GM12878 (cell line): ENCODE data around the gene CFAP92. TPM values are rescaled to one million over a fixed set of nuclear protein-coding genes. Genes with fewer than 3 reads are reported as not detected.

Source experiments
- ATAC-seq: fragments of 200-7000 bp; cut with Tn5 transposase; 3 replicates; pipeline ENCODE4 v1.9.1; 2020; ENCODE audit warnings: mild to moderate bottlenecking, moderate library complexity
- BruUV-seq: library from RNA; stranded (reverse); fragments of 400-500 nt; replicated peaks from 2 replicates; lab custom pipeline; 2021; lab: Mats Ljungman, UMichigan
- CTCF ChIA-PET: fragments of 300-600 bp; sonication (Branson Sonifier 250); formaldehyde crosslinking; extraction: SDS; loops from one replicate; lab custom pipeline; 2021; ENCODE audit warnings: inconsistent platforms; lab: Yijun Ruan, JAX
- POLR2A ChIA-PET: fragments of 350-600 bp; formaldehyde crosslinking; extraction: SDS; loops from one replicate; lab custom pipeline; 2021; ENCODE audit warnings: inconsistent platforms; lab: Charles Lee
- RAD21 ChIA-PET: fragments of 300-600 bp; sonication (Branson Sonifier 250); formaldehyde crosslinking; loops from one replicate; lab custom pipeline; 2023; ENCODE audit warnings: antibody characterized with exemption; ENCODE audit not compliant: unreplicated experiment; lab: Charles Lee
- SMC1A ChIA-PET: fragments of 300-600 bp; sonication (Branson Sonifier 250); formaldehyde crosslinking; loops from one replicate; lab custom pipeline; 2023; ENCODE audit not compliant: unreplicated experiment, uncharacterized antibody; lab: Charles Lee
- DNase-seq: peaks from one replicate; pipeline ENCODE4 v3.0.0-alpha.2; 2011; ENCODE audit warnings: low read depth, low spot score
- FAIRE-seq: peaks from 3 replicates; lab custom pipeline; 2011; peaks lifted over from hg19 to GRCh38; lab: Jason Lieb, UNC
- H2AFZ ChIP-seq: 2 replicates; pipeline ENCODE4 v1.6.0; 2011; ENCODE audit warnings: low read depth, low read length, control low read depth; ENCODE audit not compliant: control insufficient read depth
- H3K27ac ChIP-seq: 2 replicates; pipeline ENCODE4 v1.5.1; 2011; ENCODE audit warnings: control low read depth; ENCODE audit not compliant: control insufficient read depth, insufficient read depth
- H3K27me3 ChIP-seq, 2 experiments: replicated peaks in 1 of 2; 2 replicates each; pipeline versions ENCODE4 v1.6.0 to v1.6.1; 2011; ENCODE audit warnings: low read length in 1 of 2; ENCODE audit not compliant: control insufficient read depth in 2 of 2, insufficient read depth in 2 of 2
- H3K36me3 ChIP-seq, 2 experiments: 2 replicates each; pipeline ENCODE4 v1.5.1; 2011; ENCODE audit warnings: low read length in 1 of 2; ENCODE audit not compliant: control insufficient read depth in 2 of 2, insufficient read depth in 2 of 2
- H3K4me1 ChIP-seq: 2 replicates; pipeline ENCODE4 v1.6.1; 2011; ENCODE audit warnings: mild to moderate bottlenecking, low read length, moderate library complexity, mixed read lengths; ENCODE audit not compliant: control insufficient read depth, insufficient read depth
- H3K4me2 ChIP-seq: 2 replicates; pipeline ENCODE4 v1.6.0; 2011; ENCODE audit warnings: control low read depth; ENCODE audit not compliant: control insufficient read depth, insufficient read depth
- H3K4me3 ChIP-seq: fragments of 200-600 bp; sonication (generic); 2 replicates; pipeline ENCODE4 v1.5.1; 2016
- H3K79me2 ChIP-seq: 2 replicates; pipeline ENCODE4 v1.6.0; 2011; ENCODE audit warnings: low read length; ENCODE audit not compliant: control insufficient read depth, insufficient read depth
- H3K9ac ChIP-seq: 2 replicates; pipeline ENCODE4 v1.8.0; 2011; ENCODE audit warnings: low read length, control low read depth, mixed read lengths; ENCODE audit not compliant: control insufficient read depth, insufficient read depth
- H3K9me3 ChIP-seq: replicated peaks from 3 replicates; pipeline ENCODE4 v1.5.1; 2011; ENCODE audit warnings: mild to moderate bottlenecking, low read length; ENCODE audit not compliant: control insufficient read depth, insufficient read depth
- H4K20me1 ChIP-seq: 2 replicates; pipeline ENCODE4 v1.6.0; 2011; ENCODE audit not compliant: control insufficient read depth, insufficient read depth
- CTCF ChIP-seq, 3 experiments: IDR thresholded peaks in 2 of 3; conservative IDR thresholded peaks in 1 of 3; 2 replicates each; pipeline ENCODE4 v1.5.1; 2011; ENCODE audit warnings: low read depth in 3 of 3, low read length in 3 of 3, mild to moderate bottlenecking in 3 of 3, control low read depth in 2 of 3, moderate library complexity in 2 of 3, inconsistent platforms in 1 of 3, mixed read lengths in 1 of 3; ENCODE audit not compliant: control insufficient read depth in 2 of 3, insufficient read depth in 1 of 3; ENCODE audit errors: extremely low read depth in 1 of 3
- MEF2A ChIP-seq: IDR thresholded peaks from 2 replicates; pipeline ENCODE4 v1.6.1; 2011; ENCODE audit warnings: low read depth, mild to moderate bottlenecking, low read length, moderate library complexity; ENCODE audit not compliant: insufficient read depth
- POLR2A ChIP-seq: IDR thresholded peaks from 2 replicates; pipeline ENCODE4 v1.6.1; 2011; ENCODE audit warnings: low read depth, mild to moderate bottlenecking, low read length
- RAD51 ChIP-seq: fragments of 450-650 bp; IDR thresholded peaks from 2 replicates; pipeline ENCODE4 v1.6.1; 2016; ENCODE audit warnings: moderate library complexity, mild to moderate bottlenecking, inconsistent platforms
- RELA ChIP-seq: fragments of 450-650 bp; IDR thresholded peaks from 2 replicates; pipeline ENCODE4 v1.8.0; 2014; ENCODE audit warnings: borderline replicate concordance; ENCODE audit not compliant: partially characterized antibody
- RFX5 ChIP-seq: IDR thresholded peaks from 2 replicates; pipeline ENCODE4 v1.6.1; 2011; ENCODE audit warnings: low read depth, low read length, improper control_type of control experiment
- SMAD1 ChIP-seq: fragments of 450-650 bp; IDR thresholded peaks from 2 replicates; pipeline ENCODE4 v1.6.1; 2018; ENCODE audit warnings: mild to moderate bottlenecking, low read depth; ENCODE audit not compliant: partially characterized antibody
- SMARCA5 ChIP-seq: fragments of 450-650 bp; IDR thresholded peaks from 2 replicates; pipeline ENCODE4 v1.6.1; 2017; ENCODE audit warnings: mild to moderate bottlenecking
- WGBS: methylation state at CpG from one replicate; pipeline ENCODE4 v1.1.6; 2016; ENCODE audit warnings: low lambda C conversion rate; ENCODE audit not compliant: insufficient replicate concordance, insufficient coverage; ENCODE audit errors: missing lambda C conversion rate; 5-methylcytosine and 5-hydroxymethylcytosine counted together
- in situ Hi-C: fragments of 300-500 bp; cut with MboI; formaldehyde crosslinking; loops from 9 replicates; pipeline ENCODE4 v1.14.3; 2018; ENCODE audit warnings: mixed read lengths
- intact Hi-C: fragments of 100-400 bp; cut with micrococcal nuclease; formaldehyde crosslinking; loops from one replicate; pipeline ENCODE4 v1.14.2; 2022; ENCODE audit not compliant: unreplicated experiment
- polyA plus RNA-seq, 11 experiments: library from polyadenylated mRNA; depleted of rRNA in 4 of 11; unstranded in 6 of 11; stranded (reverse) in 5 of 11; fragments of >200 nt; fragmentation: Nextera tagmentation in 4 of 11; fragmentation: Illumina TruSeq in 1 of 11; extraction: Ambion mirVana in 4 of 11; extraction: Trizol in 1 of 11; gene quantifications; 1 replicate in 1 of 11; 2 replicates in 10 of 11; pipeline versions ENCODE4 v1.2.1 to v1.2.3, GENCODE V29; 2011 to 2016; ENCODE audit warnings: inconsistent platforms in 2 of 11, missing spikeins in 2 of 11, low read depth in 1 of 11
- total RNA-seq, 4 experiments: library from RNA; depleted of rRNA in 3 of 4; stranded (reverse); fragments of >200 nt in 3 of 4; fragmentation: Illumina TruSeq in 1 of 4; extraction: Trizol in 1 of 4; gene quantifications; 2 replicates each; pipeline versions ENCODE4 v1.2.1 to v1.2.3, GENCODE V29; 2013 to 2021

The CFAP92 gene
- total and polyA plus RNA-seq, 10 of the 15 experiments (the other 5 are each of a cell fraction or from before 2014, with no cell fraction given) = 0.05 to 0.52 (median 0.14) TPM; not detected in 7

DNA sequence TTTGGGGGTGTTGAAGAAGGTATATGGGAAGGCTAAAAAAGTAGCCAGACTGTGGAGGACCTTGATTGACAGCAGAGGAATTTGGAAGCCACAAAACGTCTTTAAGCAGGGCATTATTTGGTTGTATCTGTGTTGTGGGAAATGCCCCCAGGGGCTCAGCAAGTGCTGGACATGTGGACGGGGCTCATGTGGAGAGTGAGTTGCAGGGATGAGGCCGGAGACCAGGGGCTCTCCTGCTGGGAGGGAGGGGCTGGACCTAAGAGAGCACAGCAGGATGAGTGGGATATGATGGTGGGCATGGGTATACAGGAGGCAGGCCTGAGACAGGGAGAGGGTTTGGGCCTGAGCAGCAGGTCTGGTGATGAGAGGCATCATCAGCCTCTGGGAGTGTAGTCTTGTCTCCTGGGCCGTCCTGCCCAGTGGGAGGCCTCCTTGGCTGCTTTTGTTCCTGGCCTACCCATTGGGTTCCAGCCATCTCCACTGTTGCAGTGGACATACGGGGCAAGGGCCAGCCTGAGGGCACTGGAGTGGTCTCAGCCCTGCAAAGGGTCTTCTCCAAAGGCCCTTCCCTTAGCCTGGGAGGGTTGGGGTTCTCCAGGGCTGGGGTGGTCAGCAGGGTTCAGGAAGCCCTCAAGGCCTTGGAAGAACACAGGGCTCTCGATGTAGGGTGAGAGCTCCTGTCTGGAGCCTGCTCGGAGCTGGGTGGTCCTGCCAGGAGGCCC, 86.9 kb downstream of the CFAP92 start (continued):
- no peak for TF ChIP-seq RFX5
- no peak for TF ChIP-seq SMARCA5

- no TSS peak for BruUV-seq
- DNase-seq (no peak), ATAC-seq (no peak), FAIRE-seq (no peak)
- Histone ChIP-seq H3K4me1 (no peaks in the 10 kb centered on the region), H3K9ac (no peak overlapping the region), H3K9me3 (no peaks in the 10 kb centered on the region), H2AFZ (no peak overlapping the region), H3K79me2 (no peaks in the 10 kb centered on the region), H3K36me3 (peaks cover 15 to 39% of the 10 kb centered on the region in 2 experiments), H4K20me1 (no peaks in the 10 kb centered on the region), H3K4me2 (no peak overlapping the region), H3K27me3 (no peaks in the 10 kb centered on the region), H3K27ac (no peak overlapping the region), H3K4me3 (no peak overlapping the region)
- intact Hi-C loops = no loop called here
- ChIA-PET RAD21 (no interaction called here), POLR2A (no interaction called here), CTCF (no interaction called here), SMC1A (no interaction called here)
- TF ChIP-seq CTCF (IDR thresholded peaks at IDR 0.05 in 2 of 3, conservative IDR thresholded peaks at IDR 0.05 in 1 of 3; ENCODE audit: control insufficient read depth in 2 of 3, extremely low read depth in 1 of 3, insufficient read depth in 1 of 3, low read depth in 3 of 3, low read length in 3 of 3) = no peak
- TF ChIP-seq RAD51 = no peak
- 0 out of 2 replicates have a peak, but pooled peaks have one; percentile 12 for TF ChIP-seq POLR2A
- no peak for TF ChIP-seq SMAD1
- TF ChIP-seq MEF2A = no peak
- TF ChIP-seq RELA = no peak
- WGBS = 96% methylated on average over 25 of the region's 25 CpGs
- in situ Hi-C loops = no loop called here
These were observed 87.7 kb downstream of the CFAP92 start for GRCh38 chr3:128906031-128906803.
